ENCODE results near the gene HES7. TPM values are rescaled to one million over a fixed set of nuclear protein-coding genes. Genes with fewer than 3 reads are reported as not detected.

Gene HES7
- total RNA-seq, 1 experiment from 2014 or later, result 0.33 TPM

GRCh38 chr17:8167526-8167925 is 43.6 kb upstream of the HES7 start:
- Histone ChIP-seq H3K14ac (ENCODE audit: insufficient read depth, low read length) (no peak overlapping the region), H4K91ac (ENCODE audit: insufficient read length, low read depth, low read length) (no peak overlapping the region), H4K20me1 (ENCODE audit: control insufficient read depth, insufficient read depth, insufficient read length) (no peaks in the 10 kb centered on the region), H2BK12ac (ENCODE audit: insufficient read length, low read depth, low read length) (no peak overlapping the region), H3K27me3 (ENCODE audit: insufficient read depth, low read length) (no peaks in the 10 kb centered on the region), H4K5ac (ENCODE audit: insufficient read length, low read depth, low read length) (no peak overlapping the region), H3K4me1 (ENCODE audit: insufficient read depth, low read length) (no peaks in the 10 kb centered on the region; the same call in 1 of the 2 replicates), H3K18ac (ENCODE audit: insufficient read length, low read depth, low read length) (no peak overlapping the region), H2BK5ac (ENCODE audit: insufficient read length, low read length) (no peak overlapping the region), H3K4ac (ENCODE audit: low read depth, low read length) (no peak overlapping the region), H2BK15ac (ENCODE audit: low read depth, low read length) (no peak overlapping the region), H3K9ac (ENCODE audit: extremely low read depth, insufficient read length, low read length) (no peak overlapping the region), H3K23ac (ENCODE audit: insufficient read length, low read depth, low read length) (no peak overlapping the region), H3K79me2 (ENCODE audit: insufficient read depth, low read length) (no peaks in the 10 kb centered on the region), H2BK20ac (ENCODE audit: low read depth, low read length, poor library complexity, severe bottlenecking) (no peak overlapping the region), H3K9me3 (ENCODE audit: control insufficient read depth, low read depth, low read length) (no peaks in the 10 kb centered on the region), H3K4me2 (ENCODE audit: insufficient read depth, insufficient read length, low read length) (no peak overlapping the region), H3T11ph (ENCODE audit: low read length) (no peak overlapping the region), H3K79me1 (ENCODE audit: insufficient read depth, low read depth, low read length, poor library complexity, severe bottlenecking) (no peaks in the 10 kb centered on the region), H2AK5ac (ENCODE audit: insufficient read length, low read length) (no peak overlapping the region), H2AFZ (ENCODE audit: low read length) (no peak overlapping the region), H3K56ac (ENCODE audit: insufficient read length, low read depth, low read length) (no peak overlapping the region), H4K8ac (replicated peaks; ENCODE audit: insufficient read length, low read depth, low read length) (no peak overlapping the region), H3K23me2 (ENCODE audit: insufficient read length, low read depth, low read length, poor library complexity, severe bottlenecking) (peaks cover 9% of the 10 kb centered on the region), H3K27ac (ENCODE audit: insufficient read length, low read depth, low read length) (no peak overlapping the region), H2BK120ac (ENCODE audit: low read depth, low read length, poor library complexity, severe bottlenecking) (no peak overlapping the region)
- H3K27ac Mint-ChIP-seq, result no peak overlapping the region
- H3K4me3 Mint-ChIP-seq, result no peak overlapping the region
- H3K36me3 Mint-ChIP-seq (ENCODE audit: insufficient read depth in 1 of 3, low read depth in 3 of 3), result no peaks in the 10 kb centered on the region
- H3K27me3 Mint-ChIP-seq (ENCODE audit: low read depth), result no peaks in the 10 kb centered on the region
- H3K9me3 Mint-ChIP-seq, result no peaks in the 10 kb centered on the region
- H3K4me1 Mint-ChIP-seq, result peaks cover 23% of the 10 kb centered on the region in 2 experiments
- WGBS (ENCODE audit: extremely low coverage, insufficient read length, low lambda C conversion rate), result no CpG with 5 or more reads among the region's 3 CpGs
- TF ChIP-seq CTCF (conservative IDR thresholded peaks at IDR 0.05), result no peak
- DNase-seq, result no peak

Data from H9 (cell line).